HepG2 (cell line): ENCODE measurements around the gene METAP1D. TPM values are rescaled to one million over a fixed set of nuclear protein-coding genes. Genes with fewer than 3 reads are reported as not detected.
A peak's percentile ranks its signal among the peaks of the same experiment; 100 is the strongest.

ENCODE experiments used
- ARNT ChIP-seq: fragments of 450-650 bp; IDR thresholded peaks from 2 replicates; pipeline ENCODE4 v1.6.1; 2017
- FOXJ3 ChIP-seq: sonication (generic); formaldehyde crosslinking; IDR thresholded peaks from 2 replicates; pipeline ENCODE4 v1.4.0; 2020; ENCODE audit warnings: missing genetic modification reagents, mild to moderate bottlenecking, borderline replicate concordance
- IRX3 ChIP-seq: sonication (generic); formaldehyde crosslinking; IDR thresholded peaks from 2 replicates; pipeline ENCODE4 v1.8.1; 2023; ENCODE audit warnings: mild to moderate bottlenecking, low read depth, missing genetic modification reagents, borderline replicate concordance
- JUN ChIP-seq: sonication (generic); formaldehyde crosslinking; IDR thresholded peaks from 2 replicates; pipeline ENCODE4 v1.4.0; 2020; ENCODE audit warnings: mild to moderate bottlenecking, missing genetic modification reagents
- NR2F6 ChIP-seq, 2 experiments: IDR thresholded peaks; 2 replicates each; pipeline ENCODE4 v1.6.1; 2016; ENCODE audit warnings: antibody characterized with exemption in 1 of 2, mild to moderate bottlenecking in 1 of 2
- ZMYM2 ChIP-seq: sonication (generic); formaldehyde crosslinking; IDR thresholded peaks from 2 replicates; pipeline ENCODE4 v1.8.0; 2022; ENCODE audit warnings: mild to moderate bottlenecking, missing genetic modification reagents
- ZNF441 ChIP-seq: sonication (generic); formaldehyde crosslinking; IDR thresholded peaks from 2 replicates; pipeline ENCODE4 v1.7.0; 2021; ENCODE audit warnings: missing genetic modification reagents, borderline replicate concordance
- ZNF546 ChIP-seq: sonication (generic); formaldehyde crosslinking; conservative IDR thresholded peaks from 2 replicates; pipeline ENCODE4 v1.8.1; 2023; ENCODE audit warnings: mild to moderate bottlenecking, missing genetic modification reagents
- polyA plus RNA-seq, 8 experiments: library from polyadenylated mRNA; depleted of rRNA in 3 of 8; stranded (reverse) in 7 of 8; unstranded in 1 of 8; fragments of >200 nt; fragmentation: Illumina TruSeq in 4 of 8; extraction: Trizol in 4 of 8; gene quantifications; 2 replicates each; pipeline versions ENCODE4 v1.2.1 to v1.2.3, GENCODE V29; 2011 to 2016; ENCODE audit warnings: low read depth in 4 of 8, missing spikeins in 1 of 8, mixed read lengths in 1 of 8; ENCODE audit not compliant: insufficient read depth in 1 of 8
- total RNA-seq, 5 experiments: library from RNA; depleted of rRNA; stranded (reverse); fragments of >200 nt; fragmentation: Illumina TruSeq; extraction: Trizol; gene quantifications; 2 replicates each; pipeline ENCODE4 v1.2.3, GENCODE V29; 2016; ENCODE audit warnings: low read depth in 1 of 5
- TF ChIP-seq, protein P1 (sequence below), 2 experiments: sonication (generic) in 1 of 2; formaldehyde crosslinking in 1 of 2; IDR thresholded peaks; 2 replicates each; pipeline versions ENCODE4 v1.4.0 to v1.6.1; 2018 to 2020; ENCODE audit warnings: missing genetic modification reagents in 2 of 2, borderline replicate concordance in 1 of 2, low read depth in 1 of 2, mild to moderate bottlenecking in 1 of 2, missing biosample characterization in 1 of 2
- TF ChIP-seq, protein P2 (sequence below): sonication (generic); formaldehyde crosslinking; IDR thresholded peaks from 2 replicates; pipeline ENCODE4 v1.4.0; 2020; ENCODE audit warnings: mild to moderate bottlenecking, missing genetic modification reagents
- TF ChIP-seq, protein P3 (sequence below): sonication (generic); formaldehyde crosslinking; IDR thresholded peaks from 2 replicates; pipeline ENCODE4 v1.4.0; 2020; ENCODE audit warnings: mild to moderate bottlenecking, missing genetic modification reagents
- TF ChIP-seq, protein P4 (sequence below): sonication (generic); formaldehyde crosslinking; IDR thresholded peaks from 2 replicates; pipeline ENCODE4 v1.9.0; 2021; ENCODE audit warnings: mild to moderate bottlenecking, missing genetic modification reagents

METAP1D gene
- total and polyA plus RNA-seq, 2 of the 13 experiments (the other 11 are each of a cell fraction or from before 2014, with no cell fraction given): 14.7 to 21.6 TPM

DNA sequence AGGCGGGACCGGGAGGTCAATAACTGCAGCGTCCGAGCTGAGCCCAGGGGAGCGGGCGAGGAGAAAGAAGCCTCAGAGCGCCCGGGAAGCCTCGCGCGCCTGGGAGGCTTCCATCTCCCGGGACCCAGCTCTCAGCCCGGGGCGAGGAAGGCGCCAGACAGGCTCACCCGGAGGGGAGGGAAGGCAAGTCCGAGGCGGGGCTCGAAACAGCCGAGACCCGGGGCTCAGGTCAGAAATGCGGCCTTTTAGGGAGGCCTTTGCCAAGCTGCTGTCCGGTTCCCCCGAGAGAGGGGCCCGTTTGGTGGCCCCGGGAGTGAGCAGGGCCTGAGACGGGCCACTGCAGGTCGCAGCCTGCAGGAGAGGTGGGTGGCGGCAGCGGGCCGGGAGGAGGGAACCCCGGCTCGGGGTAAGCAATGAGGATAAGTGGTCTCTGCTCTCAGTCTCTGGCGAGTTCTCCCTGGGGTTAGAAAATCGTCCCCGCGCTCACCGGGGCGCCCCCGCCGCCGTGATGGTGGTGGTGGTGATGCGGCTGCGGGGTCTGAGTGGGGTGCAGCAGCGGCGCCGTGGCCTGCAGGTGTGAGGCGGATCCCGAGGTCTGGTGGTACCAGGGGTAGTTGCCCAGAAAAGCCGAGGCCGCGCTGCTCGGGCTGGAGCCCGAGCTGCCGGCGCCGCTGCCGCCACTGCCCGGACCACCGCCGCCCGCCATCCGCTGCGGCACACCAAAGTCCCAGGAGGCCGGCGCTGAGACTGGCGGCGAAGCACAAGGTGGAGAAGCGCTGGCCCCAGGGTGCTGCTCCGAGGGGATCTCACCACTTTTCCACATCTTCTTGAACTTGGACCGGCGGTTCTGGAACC lies 100.6 kb downstream of the METAP1D start (continued):
- TF ChIP-seq, protein P1, sequence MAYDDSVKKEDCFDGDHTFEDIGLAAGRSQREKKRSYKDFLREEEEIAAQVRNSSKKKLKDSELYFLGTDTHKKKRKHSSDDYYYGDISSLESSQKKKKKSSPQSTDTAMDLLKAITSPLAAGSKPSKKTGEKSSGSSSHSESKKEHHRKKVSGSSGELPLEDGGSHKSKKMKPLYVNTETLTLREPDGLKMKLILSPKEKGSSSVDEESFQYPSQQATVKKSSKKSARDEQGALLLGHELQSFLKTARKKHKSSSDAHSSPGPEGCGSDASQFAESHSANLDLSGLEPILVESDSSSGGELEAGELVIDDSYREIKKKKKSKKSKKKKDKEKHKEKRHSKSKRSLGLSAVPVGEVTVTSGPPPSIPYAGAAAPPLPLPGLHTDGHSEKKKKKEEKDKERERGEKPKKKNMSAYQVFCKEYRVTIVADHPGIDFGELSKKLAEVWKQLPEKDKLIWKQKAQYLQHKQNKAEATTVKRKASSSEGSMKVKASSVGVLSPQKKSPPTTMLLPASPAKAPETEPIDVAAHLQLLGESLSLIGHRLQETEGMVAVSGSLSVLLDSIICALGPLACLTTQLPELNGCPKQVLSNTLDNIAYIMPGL (CRISPR knock-in tag; IDR thresholded peaks at IDR 0.05; ENCODE audit: borderline replicate concordance in 1 of 2, low read depth in 1 of 2): 0 out of 4 replicates have a peak, but pooled peaks of 1 of the 2 experiments have one; percentile 15
- TF ChIP-seq ZMYM2 (CRISPR knock-in tag): no peak
- TF ChIP-seq, protein P2, sequence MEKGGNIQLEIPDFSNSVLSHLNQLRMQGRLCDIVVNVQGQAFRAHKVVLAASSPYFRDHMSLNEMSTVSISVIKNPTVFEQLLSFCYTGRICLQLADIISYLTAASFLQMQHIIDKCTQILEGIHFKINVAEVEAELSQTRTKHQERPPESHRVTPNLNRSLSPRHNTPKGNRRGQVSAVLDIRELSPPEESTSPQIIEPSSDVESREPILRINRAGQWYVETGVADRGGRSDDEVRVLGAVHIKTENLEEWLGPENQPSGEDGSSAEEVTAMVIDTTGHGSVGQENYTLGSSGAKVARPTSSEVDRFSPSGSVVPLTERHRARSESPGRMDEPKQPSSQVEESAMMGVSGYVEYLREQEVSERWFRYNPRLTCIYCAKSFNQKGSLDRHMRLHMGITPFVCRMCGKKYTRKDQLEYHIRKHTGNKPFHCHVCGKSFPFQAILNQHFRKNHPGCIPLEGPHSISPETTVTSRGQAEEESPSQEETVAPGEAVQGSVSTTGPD (CRISPR knock-in tag): no peak
- TF ChIP-seq ARNT: no peak
- TF ChIP-seq ZNF546 (CRISPR knock-in tag): no peak
- TF ChIP-seq JUN: no peak
- TF ChIP-seq IRX3 (CRISPR knock-in tag): no peak
- TF ChIP-seq, protein P3, sequence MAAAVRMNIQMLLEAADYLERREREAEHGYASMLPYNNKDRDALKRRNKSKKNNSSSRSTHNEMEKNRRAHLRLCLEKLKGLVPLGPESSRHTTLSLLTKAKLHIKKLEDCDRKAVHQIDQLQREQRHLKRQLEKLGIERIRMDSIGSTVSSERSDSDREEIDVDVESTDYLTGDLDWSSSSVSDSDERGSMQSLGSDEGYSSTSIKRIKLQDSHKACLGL: 0 out of 2 replicates have a peak, but pooled peaks have one; percentile 23
- TF ChIP-seq NR2F6 (IDR thresholded peaks at IDR 0.05): no peak
- 0 out of 2 replicates have a peak, but pooled peaks have one; percentile 8 for TF ChIP-seq NR2F6 (CRISPR knock-in tag; IDR thresholded peaks at IDR 0.05)
- TF ChIP-seq, protein P4, sequence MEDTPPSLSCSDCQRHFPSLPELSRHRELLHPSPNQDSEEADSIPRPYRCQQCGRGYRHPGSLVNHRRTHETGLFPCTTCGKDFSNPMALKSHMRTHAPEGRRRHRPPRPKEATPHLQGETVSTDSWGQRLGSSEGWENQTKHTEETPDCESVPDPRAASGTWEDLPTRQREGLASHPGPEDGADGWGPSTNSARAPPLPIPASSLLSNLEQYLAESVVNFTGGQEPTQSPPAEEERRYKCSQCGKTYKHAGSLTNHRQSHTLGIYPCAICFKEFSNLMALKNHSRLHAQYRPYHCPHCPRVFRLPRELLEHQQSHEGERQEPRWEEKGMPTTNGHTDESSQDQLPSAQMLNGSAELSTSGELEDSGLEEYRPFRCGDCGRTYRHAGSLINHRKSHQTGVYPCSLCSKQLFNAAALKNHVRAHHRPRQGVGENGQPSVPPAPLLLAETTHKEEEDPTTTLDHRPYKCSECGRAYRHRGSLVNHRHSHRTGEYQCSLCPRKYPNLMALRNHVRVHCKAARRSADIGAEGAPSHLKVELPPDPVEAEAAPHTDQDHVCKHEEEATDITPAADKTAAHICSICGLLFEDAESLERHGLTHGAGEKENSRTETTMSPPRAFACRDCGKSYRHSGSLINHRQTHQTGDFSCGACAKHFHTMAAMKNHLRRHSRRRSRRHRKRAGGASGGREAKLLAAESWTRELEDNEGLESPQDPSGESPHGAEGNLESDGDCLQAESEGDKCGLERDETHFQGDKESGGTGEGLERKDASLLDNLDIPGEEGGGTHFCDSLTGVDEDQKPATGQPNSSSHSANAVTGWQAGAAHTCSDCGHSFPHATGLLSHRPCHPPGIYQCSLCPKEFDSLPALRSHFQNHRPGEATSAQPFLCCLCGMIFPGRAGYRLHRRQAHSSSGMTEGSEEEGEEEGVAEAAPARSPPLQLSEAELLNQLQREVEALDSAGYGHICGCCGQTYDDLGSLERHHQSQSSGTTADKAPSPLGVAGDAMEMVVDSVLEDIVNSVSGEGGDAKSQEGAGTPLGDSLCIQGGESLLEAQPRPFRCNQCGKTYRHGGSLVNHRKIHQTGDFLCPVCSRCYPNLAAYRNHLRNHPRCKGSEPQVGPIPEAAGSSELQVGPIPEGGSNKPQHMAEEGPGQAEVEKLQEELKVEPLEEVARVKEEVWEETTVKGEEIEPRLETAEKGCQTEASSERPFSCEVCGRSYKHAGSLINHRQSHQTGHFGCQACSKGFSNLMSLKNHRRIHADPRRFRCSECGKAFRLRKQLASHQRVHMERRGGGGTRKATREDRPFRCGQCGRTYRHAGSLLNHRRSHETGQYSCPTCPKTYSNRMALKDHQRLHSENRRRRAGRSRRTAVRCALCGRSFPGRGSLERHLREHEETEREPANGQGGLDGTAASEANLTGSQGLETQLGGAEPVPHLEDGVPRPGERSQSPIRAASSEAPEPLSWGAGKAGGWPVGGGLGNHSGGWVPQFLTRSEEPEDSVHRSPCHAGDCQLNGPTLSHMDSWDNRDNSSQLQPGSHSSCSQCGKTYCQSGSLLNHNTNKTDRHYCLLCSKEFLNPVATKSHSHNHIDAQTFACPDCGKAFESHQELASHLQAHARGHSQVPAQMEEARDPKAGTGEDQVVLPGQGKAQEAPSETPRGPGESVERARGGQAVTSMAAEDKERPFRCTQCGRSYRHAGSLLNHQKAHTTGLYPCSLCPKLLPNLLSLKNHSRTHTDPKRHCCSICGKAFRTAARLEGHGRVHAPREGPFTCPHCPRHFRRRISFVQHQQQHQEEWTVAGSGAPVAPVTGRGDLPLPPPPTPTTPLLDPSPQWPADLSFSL (CRISPR knock-in tag): no peak
- TF ChIP-seq ZNF441 (CRISPR knock-in tag): no peak
- TF ChIP-seq FOXJ3 (CRISPR knock-in tag): no peak
